A673 (cell line): ENCODE data around the gene TJAP1. TPM values are rescaled to one million over a fixed set of nuclear protein-coding genes. Genes with fewer than 3 reads are reported as not detected.

Experiments used
- BruUV-seq: library from RNA; stranded (reverse); fragments of 400-500 nt; replicated peaks from 2 replicates; lab custom pipeline; 2021; lab: Mats Ljungman, UMichigan
- CTCF ChIA-PET: fragments of 300-600 bp; sonication (Branson Sonifier 250); formaldehyde crosslinking; loops from one replicate; lab custom pipeline; 2022; ENCODE audit warnings: antibody characterized with exemption; lab: Charles Lee
- POLR2A ChIA-PET: fragments of 300-600 bp; sonication (Branson Sonifier 250); formaldehyde crosslinking; loops from one replicate; lab custom pipeline; 2022; ENCODE audit warnings: antibody characterized with exemption; ENCODE audit not compliant: low non-redundant PET; lab: Charles Lee
- DNase-seq: peaks from one replicate; pipeline ENCODE4 v3.0.0-alpha.2; 2015; ENCODE audit warnings: low spot score
- H3K27ac ChIP-seq: fragments of 200-600 bp; sonication (generic); 2 replicates; pipeline ENCODE4 v1.5.1; 2016; ENCODE audit warnings: mixed run types, low read depth, mild to moderate bottlenecking, mixed read lengths, antibody characterized with exemption, low read length; ENCODE audit not compliant: poor library complexity, severe bottlenecking
- H3K27me3 ChIP-seq: fragments of 200-600 bp; sonication (generic); replicated peaks from 2 replicates; pipeline ENCODE4 v1.6.1; 2017; ENCODE audit warnings: mixed run types, low read depth, mild to moderate bottlenecking, mixed read lengths, antibody characterized with exemption, low read length; ENCODE audit not compliant: insufficient read depth, poor library complexity
- H3K36me3 ChIP-seq: fragments of 200-600 bp; sonication (generic); 2 replicates; pipeline ENCODE4 v1.6.1; 2016; ENCODE audit warnings: mixed run types, mild to moderate bottlenecking, mixed read lengths, antibody characterized with exemption, low read length; ENCODE audit not compliant: insufficient read depth, poor library complexity, severe bottlenecking
- H3K4me1 ChIP-seq: fragments of 200-600 bp; sonication (generic); 2 replicates; pipeline ENCODE4 v1.6.1; 2017; ENCODE audit warnings: mixed run types, mild to moderate bottlenecking, mixed read lengths, antibody characterized with exemption, low read length; ENCODE audit not compliant: insufficient read depth, poor library complexity, severe bottlenecking
- H3K4me3 ChIP-seq: fragments of 200-600 bp; sonication (generic); 2 replicates; pipeline ENCODE4 v1.5.1; 2016; ENCODE audit warnings: low read depth, mixed run types, mild to moderate bottlenecking, mixed read lengths, low read length; ENCODE audit not compliant: poor library complexity, severe bottlenecking
- H3K9me3 ChIP-seq: fragments of 200-600 bp; sonication (generic); 2 replicates; pipeline ENCODE4 v1.6.1; 2016; ENCODE audit warnings: mixed run types, low read depth, mild to moderate bottlenecking, mixed read lengths, antibody characterized with exemption, low read length; ENCODE audit not compliant: poor library complexity, severe bottlenecking
- CTCF ChIP-seq: fragments of 300-800, 200-600 bp; sonication (generic); conservative IDR thresholded peaks from 2 replicates; pipeline ENCODE4 v1.5.1; 2017; ENCODE audit warnings: low read depth, mild to moderate bottlenecking, antibody characterized with exemption, low read length, moderate library complexity, mixed read lengths
- EZH2 ChIP-seq: fragments of 200-600 bp; sonication (generic); IDR thresholded peaks from 2 replicates; pipeline ENCODE4 v1.6.1; 2017; ENCODE audit warnings: borderline replicate concordance, low read depth, mild to moderate bottlenecking, mixed read lengths, antibody characterized with exemption, low read length; ENCODE audit not compliant: poor library complexity, severe bottlenecking
- intact Hi-C: fragments of 100-400 bp; cut with micrococcal nuclease; formaldehyde crosslinking; loops from one replicate; pipeline ENCODE4 v1.10.0; 2022; ENCODE audit not compliant: unreplicated experiment
- total RNA-seq: library from RNA; stranded (reverse); gene quantifications from 2 replicates; pipeline ENCODE4 v1.2.3, GENCODE V29; 2021

TJAP1 gene
- total RNA-seq, 1 experiment from 2014 or later: 46.0 TPM

GRCh38 chr6:43490523-43490939, 13.2 kb downstream of the TJAP1 start:
- Histone ChIP-seq H3K4me1 (peaks cover 42% of the 10 kb centered on the region), H3K9me3 (no peaks in the 10 kb centered on the region), H3K4me3 (no peak overlapping the region), H3K27me3 (no peaks in the 10 kb centered on the region), H3K36me3 (no peaks in the 10 kb centered on the region), H3K27ac (no peak overlapping the region)
- POLR2A ChIA-PET: no interaction called here
- no peak for DNase-seq
- TF ChIP-seq EZH2 (no peak), CTCF (no peak)
- CTCF ChIA-PET: no interaction called here
- intact Hi-C loops: no loop called here
- no TSS peak for BruUV-seq

GRCh38 chr6:43491750-43492661, 14.6 kb downstream of the TJAP1 start:
- no peaks in the 10 kb centered on the region for H3K9me3 ChIP-seq
- no TSS peak for BruUV-seq

GRCh38 chr6:43492673-43493072, 15.3 kb downstream of the TJAP1 start:
- no TSS peak for BruUV-seq
- no peaks in the 10 kb centered on the region for H3K27me3 ChIP-seq
- peak overlapping the region; percentile 18 for H3K4me3 ChIP-seq
- no peak for TF ChIP-seq CTCF
- TF ChIP-seq EZH2: no peak
- POLR2A ChIA-PET: no interaction called here
- intact Hi-C loops: no loop called here
- peaks cover 48% of the 10 kb centered on the region for H3K4me1 ChIP-seq
- peak overlapping the region; percentile 56 for H3K27ac ChIP-seq
- no peaks in the 10 kb centered on the region for H3K9me3 ChIP-seq
- no peak for DNase-seq
- CTCF ChIA-PET: interaction anchor here (0.6 to 1.6 kb wide), 3 partner anchors 14 to 17 kb away, joined by 3 to 5 read pairs (median 3); partner anchors contain the start of gene LRRC73
- no peaks in the 10 kb centered on the region for H3K36me3 ChIP-seq

More at GRCh38 chr6:43491750-43492661, 14.6 kb downstream of the TJAP1 start:
- CTCF ChIA-PET: interaction anchor here (1.1 to 1.6 kb wide), 2 partner anchors 15 to 18 kb away, joined by 3 to 5 read pairs; partner anchors contain the start of gene LRRC73
- peak overlapping the region; percentile 18 for H3K4me3 ChIP-seq
- intact Hi-C loops: no loop called here
- peak overlapping the region; percentile 56 for H3K27ac ChIP-seq
- H3K4me1 ChIP-seq: peaks cover 48% of the 10 kb centered on the region
- no peaks in the 10 kb centered on the region for H3K27me3 ChIP-seq
- TF ChIP-seq EZH2 (no peak), CTCF (no peak)
- POLR2A ChIA-PET: no interaction called here
- peak; percentile 64 for DNase-seq
- H3K36me3 ChIP-seq: no peaks in the 10 kb centered on the region
